Fibroblast of pulmonary artery (primary cell): ENCODE data around the gene DNAJB8.

Experiments
- DNase-seq: peaks from one replicate; pipeline ENCODE4 v3.0.0-alpha.2; 2010; ENCODE audit warnings: low read depth
- H3K4me3 ChIP-seq: replicated peaks from 2 replicates; pipeline ENCODE4 v1.5.1; 2011; ENCODE audit warnings: low read depth, mild to moderate bottlenecking, control low read depth, low read length, moderate library complexity
- TF ChIP-seq, protein P1 (sequence below): IDR thresholded peaks from 2 replicates; pipeline ENCODE4 v1.5.1; 2011; ENCODE audit warnings: mild to moderate bottlenecking, control low read depth, low read length, inconsistent platforms; ENCODE audit errors: missing control alignments

Gene DNAJB8

DNA sequence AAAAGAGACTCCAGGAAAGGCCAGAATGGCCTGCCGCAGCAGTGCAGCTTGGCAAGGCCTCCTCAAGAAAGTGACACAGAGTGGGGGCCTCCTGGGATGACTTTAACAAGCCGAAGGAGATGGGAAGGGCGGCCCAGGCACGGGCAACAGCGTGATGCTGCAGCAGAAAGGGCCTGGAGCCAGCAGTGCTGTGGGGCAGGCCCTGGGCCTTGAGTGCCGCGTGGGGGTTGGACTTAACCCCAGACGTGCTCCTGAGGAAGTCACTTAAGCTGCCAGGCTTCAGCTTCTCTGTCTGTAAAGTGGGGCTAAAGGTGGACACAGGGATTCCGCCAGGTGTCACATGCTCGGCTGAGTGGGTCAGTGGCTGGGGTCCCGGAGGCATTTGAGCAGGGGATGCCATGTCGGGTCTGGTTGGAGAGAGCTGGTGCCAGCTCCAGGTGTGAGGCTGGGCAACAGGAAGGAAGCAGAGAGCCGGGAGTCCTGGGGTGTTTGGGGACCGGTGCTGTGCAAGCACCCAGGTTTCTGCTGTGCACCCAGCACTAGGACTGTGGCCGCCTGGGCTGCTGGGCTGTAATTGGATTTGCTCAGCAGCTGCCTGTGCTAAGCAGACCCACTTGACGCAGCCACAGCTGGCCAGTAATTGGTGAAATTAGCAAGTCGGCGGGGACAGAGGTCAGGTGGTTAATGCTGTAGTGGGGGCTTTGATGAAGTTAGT is 7.8 kb downstream of the DNAJB8 start:
- no peak for DNase-seq

GRCh38 chr3:128457937-128458336 is 8.8 kb downstream of the DNAJB8 start:
- TF ChIP-seq, protein P1, sequence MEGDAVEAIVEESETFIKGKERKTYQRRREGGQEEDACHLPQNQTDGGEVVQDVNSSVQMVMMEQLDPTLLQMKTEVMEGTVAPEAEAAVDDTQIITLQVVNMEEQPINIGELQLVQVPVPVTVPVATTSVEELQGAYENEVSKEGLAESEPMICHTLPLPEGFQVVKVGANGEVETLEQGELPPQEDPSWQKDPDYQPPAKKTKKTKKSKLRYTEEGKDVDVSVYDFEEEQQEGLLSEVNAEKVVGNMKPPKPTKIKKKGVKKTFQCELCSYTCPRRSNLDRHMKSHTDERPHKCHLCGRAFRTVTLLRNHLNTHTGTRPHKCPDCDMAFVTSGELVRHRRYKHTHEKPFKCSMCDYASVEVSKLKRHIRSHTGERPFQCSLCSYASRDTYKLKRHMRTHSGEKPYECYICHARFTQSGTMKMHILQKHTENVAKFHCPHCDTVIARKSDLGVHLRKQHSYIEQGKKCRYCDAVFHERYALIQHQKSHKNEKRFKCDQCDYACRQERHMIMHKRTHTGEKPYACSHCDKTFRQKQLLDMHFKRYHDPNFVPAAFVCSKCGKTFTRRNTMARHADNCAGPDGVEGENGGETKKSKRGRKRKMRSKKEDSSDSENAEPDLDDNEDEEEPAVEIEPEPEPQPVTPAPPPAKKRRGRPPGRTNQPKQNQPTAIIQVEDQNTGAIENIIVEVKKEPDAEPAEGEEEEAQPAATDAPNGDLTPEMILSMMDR = no peak
- DNase-seq = no peak
- no peak overlapping the region for H3K4me3 ChIP-seq

More for the DNA sequence above, 7.8 kb downstream of the DNAJB8 start:
- TF ChIP-seq, protein P1 = no peak
- no peak overlapping the region for H3K4me3 ChIP-seq

DNA sequence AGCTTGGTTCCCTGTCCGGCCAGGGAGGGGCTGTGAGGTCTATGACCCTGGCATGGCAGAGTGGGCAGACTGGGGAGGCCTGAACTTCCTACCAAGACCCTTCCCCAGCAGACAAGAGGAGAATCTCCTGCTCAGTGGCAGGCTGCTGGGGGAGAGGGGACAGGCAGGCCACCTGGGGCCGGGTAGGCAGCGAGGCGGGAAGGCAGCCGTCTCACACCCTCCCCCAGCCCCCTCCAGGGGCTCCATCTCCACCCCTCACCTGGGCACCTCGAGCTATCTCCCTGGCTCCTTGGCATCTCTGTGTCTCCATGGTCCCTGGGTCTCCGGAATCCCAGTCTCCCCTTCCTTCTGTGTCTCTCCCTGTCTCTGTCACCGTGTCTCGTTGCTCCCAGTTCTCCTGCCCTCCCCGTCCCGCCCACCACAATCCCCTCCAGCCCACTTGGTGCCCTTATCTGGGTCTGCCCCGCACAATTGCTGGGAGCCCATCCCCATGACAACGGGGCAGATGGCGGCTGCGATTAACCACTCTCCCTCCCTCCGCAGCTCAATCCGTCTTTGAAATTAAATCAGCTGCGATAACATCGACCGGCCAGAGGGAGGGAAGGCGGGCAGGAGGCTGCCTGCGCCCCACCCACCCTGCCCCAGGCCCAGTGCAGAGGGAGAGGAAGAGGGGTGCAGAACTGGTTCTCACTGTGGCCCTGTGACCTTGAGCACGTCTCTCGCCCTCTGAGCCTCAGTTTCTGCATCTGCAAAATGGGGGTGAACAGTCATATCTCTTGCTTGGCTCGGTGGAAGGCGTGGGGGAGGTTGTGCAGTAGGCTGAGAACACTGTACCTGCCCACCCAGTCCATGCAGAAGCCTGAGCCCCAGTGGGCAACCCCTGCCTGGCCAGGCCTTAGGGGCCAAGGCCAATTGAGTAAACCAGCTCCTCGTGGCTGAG is 9.6 kb downstream of the DNAJB8 start:
- DNase-seq = no peak
- no peak overlapping the region for H3K4me3 ChIP-seq
- TF ChIP-seq, protein P1 = no peak

GRCh38 chr3:128455786-128456748 is 10.6 kb downstream of the DNAJB8 start:
- TF ChIP-seq, protein P1 = no peak
- no peak for DNase-seq
- no peak overlapping the region for H3K4me3 ChIP-seq

DNA sequence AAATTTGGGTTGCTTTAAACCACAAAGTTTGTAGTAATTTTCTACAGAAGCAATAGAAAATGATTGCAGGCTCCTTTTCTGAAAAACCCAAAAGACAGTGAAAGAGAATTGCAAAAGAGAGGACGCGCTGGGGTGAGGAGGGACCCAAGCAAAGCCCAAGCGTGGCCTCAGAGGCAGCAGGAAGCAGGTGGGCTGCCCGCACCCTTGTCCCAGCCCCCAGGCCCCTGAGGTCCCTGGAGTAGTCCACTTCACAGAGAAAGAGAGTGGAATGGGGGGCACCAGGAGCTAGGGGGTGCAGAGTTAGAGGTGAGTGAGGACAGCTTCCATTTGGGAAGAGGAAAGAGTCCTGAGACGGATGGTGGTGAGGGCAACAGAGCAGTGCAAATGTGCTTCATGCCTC is 11.6 kb downstream of the DNAJB8 start:
- no peak overlapping the region for H3K4me3 ChIP-seq
- TF ChIP-seq, protein P1 = no peak
- DNase-seq = no peak

DNA sequence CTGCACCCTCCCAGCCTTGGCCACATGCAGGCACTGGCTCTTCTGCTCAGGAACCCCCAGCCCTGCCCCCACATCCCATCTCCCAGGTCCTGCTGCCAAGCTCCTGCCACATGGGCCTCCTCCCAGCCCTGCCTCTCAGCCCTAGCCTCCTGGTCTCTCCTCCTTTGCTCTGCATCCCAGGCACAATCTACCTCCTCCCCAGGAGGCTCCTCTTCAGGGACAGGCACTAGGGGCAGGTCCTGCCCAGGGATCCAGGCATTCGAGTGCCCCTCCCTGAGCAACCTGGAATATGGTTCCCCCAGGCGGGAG is 12.4 kb downstream of the DNAJB8 start:
- DNase-seq = no peak
- no peak overlapping the region for H3K4me3 ChIP-seq
- TF ChIP-seq, protein P1 = no peak
